ENCODE results near the gene C4orf46.

DNA sequence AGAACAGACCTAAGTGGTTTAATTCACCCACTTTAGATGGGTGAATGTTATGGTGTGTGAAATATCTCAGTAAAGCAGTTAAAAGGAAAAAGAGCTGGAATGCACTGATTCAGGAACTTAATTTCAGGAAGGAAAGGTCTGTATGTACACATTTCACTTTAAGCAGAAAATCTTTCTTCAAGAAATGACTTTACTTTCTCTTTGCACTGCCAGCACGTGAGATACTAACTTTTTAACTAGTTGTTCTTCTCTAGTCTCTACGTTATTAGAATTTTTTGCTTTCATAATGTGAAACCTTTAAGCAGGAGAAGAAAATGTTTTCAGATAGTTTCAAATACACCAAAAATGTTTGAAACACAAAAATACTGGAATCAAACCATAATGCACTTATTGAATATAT, 18.8 kb downstream of the C4orf46 start:
- no peak for TF ChIP-seq EZH2 (IDR thresholded peaks at IDR 0.05; ENCODE audit: insufficient read depth, low read length)
- TF ChIP-seq, protein P1, sequence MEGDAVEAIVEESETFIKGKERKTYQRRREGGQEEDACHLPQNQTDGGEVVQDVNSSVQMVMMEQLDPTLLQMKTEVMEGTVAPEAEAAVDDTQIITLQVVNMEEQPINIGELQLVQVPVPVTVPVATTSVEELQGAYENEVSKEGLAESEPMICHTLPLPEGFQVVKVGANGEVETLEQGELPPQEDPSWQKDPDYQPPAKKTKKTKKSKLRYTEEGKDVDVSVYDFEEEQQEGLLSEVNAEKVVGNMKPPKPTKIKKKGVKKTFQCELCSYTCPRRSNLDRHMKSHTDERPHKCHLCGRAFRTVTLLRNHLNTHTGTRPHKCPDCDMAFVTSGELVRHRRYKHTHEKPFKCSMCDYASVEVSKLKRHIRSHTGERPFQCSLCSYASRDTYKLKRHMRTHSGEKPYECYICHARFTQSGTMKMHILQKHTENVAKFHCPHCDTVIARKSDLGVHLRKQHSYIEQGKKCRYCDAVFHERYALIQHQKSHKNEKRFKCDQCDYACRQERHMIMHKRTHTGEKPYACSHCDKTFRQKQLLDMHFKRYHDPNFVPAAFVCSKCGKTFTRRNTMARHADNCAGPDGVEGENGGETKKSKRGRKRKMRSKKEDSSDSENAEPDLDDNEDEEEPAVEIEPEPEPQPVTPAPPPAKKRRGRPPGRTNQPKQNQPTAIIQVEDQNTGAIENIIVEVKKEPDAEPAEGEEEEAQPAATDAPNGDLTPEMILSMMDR (IDR thresholded peaks at IDR 0.05; ENCODE audit: insufficient read depth, low read depth, low read length) = no peak

Measured in astrocyte (in vitro differentiated cells and primary cell).